Measurements from ENCODE around the gene TMEM52. TPM values are rescaled to one million over a fixed set of nuclear protein-coding genes. Genes with fewer than 3 reads are reported as not detected.

TMEM52 gene
- total and polyA plus RNA-seq, 2 of the 13 experiments (the other 11 are each of a cell fraction or from before 2014, with no cell fraction given), result 13.2 to 18.7 TPM

- TF ChIP-seq HIC2 (CRISPR knock-in tag; IDR thresholded peaks at IDR 0.05; ENCODE audit: low read depth), result no peak
- TF ChIP-seq, protein P1, sequence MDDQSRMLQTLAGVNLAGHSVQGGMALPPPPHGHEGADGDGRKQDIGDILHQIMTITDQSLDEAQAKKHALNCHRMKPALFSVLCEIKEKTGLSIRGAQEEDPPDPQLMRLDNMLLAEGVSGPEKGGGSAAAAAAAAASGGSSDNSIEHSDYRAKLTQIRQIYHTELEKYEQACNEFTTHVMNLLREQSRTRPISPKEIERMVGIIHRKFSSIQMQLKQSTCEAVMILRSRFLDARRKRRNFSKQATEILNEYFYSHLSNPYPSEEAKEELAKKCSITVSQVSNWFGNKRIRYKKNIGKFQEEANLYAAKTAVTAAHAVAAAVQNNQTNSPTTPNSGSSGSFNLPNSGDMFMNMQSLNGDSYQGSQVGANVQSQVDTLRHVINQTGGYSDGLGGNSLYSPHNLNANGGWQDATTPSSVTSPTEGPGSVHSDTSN (CRISPR knock-in tag; IDR thresholded peaks at IDR 0.05; ENCODE audit: borderline replicate concordance), result no peak
Measured at GRCh38 chr1:1893997-1894353, 25.1 kb downstream of the TMEM52 start (continued).

DNA sequence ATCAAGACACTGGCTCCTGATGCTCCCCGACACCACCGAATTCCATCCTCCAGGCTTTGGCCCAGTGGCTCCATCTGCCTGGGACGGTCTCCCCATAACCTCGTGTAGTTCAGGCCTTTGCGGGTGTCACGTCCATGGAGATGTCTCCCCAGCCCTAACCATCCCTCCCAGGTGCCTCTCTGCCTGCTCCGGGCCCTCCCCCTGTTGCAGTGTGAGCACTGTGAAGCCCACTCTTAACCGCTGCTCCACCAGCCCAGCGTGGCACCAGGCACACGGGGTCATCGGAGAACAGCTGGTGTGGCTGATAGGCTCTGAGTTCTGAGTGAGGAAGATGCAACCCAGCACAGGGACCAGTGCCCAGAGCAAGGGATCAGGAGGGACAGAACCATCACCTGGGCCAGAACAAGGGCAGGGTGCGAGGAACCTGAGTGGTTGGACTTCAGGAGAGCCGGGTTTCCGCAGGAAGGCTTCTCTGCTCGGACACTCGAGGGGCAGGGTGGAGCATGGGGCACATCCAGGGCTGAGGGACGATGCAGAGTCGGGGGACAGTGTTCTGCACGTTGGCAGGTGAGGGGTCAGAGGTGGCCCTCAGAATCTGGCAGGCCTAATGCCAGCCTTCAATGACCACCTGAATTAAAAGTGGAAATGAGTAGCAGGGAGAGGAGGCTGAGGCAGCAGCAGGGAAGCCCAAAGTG, 25.6 kb downstream of the TMEM52 start:
- no peak for FAIRE-seq
- POLR2A ChIA-PET, result no interaction called here
- peak overlapping the region; percentile 91 for H3K4me2 ChIP-seq (ENCODE audit: low read depth, low read length)

More for the DNA sequence above, 25.6 kb downstream of the TMEM52 start:
- no peak overlapping the region for H3K27ac ChIP-seq (ENCODE audit: extremely low read length, insufficient read depth, low read length)
- H3K36me3 ChIP-seq (replicated peaks in 1 of 2; ENCODE audit: control insufficient read depth in 1 of 2, insufficient read depth in 2 of 2, low read length in 2 of 2), result no peaks in the 10 kb centered on the region
- H3K79me2 ChIP-seq (ENCODE audit: insufficient read depth, low read length), result peaks cover 27% of the 10 kb centered on the region
- TF ChIP-seq TAF1 (CRISPR knock-in tag; IDR thresholded peaks at IDR 0.05) (no peak), ZMYM3 (CRISPR knock-in tag; IDR thresholded peaks at IDR 0.05) (no peak), ZNF121 (CRISPR knock-in tag; IDR thresholded peaks at IDR 0.05) (no peak), RBM39 (IDR thresholded peaks at IDR 0.05; ENCODE audit: low read depth, low read length, poor library complexity, severe bottlenecking) (peak; percentile 12), MYC (CRISPR knock-in tag; IDR thresholded peaks at IDR 0.05; ENCODE audit: borderline replicate concordance) (peak; percentile 20; the same call in 1 of the 2 replicates), AGO2 (optimal IDR thresholded peaks at IDR 0.05; ENCODE audit: low read depth, low read length) (peak; percentile 30), CEBPG (CRISPR knock-in tag; IDR thresholded peaks at IDR 0.05) (no peak)
- TF ChIP-seq, protein P2, sequence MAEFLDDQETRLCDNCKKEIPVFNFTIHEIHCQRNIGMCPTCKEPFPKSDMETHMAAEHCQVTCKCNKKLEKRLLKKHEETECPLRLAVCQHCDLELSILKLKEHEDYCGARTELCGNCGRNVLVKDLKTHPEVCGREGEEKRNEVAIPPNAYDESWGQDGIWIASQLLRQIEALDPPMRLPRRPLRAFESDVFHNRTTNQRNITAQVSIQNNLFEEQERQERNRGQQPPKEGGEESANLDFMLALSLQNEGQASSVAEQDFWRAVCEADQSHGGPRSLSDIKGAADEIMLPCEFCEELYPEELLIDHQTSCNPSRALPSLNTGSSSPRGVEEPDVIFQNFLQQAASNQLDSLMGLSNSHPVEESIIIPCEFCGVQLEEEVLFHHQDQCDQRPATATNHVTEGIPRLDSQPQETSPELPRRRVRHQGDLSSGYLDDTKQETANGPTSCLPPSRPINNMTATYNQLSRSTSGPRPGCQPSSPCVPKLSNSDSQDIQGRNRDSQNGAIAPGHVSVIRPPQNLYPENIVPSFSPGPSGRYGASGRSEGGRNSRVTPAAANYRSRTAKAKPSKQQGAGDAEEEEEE (CRISPR knock-in tag; IDR thresholded peaks at IDR 0.05; ENCODE audit: borderline replicate concordance), result no peak
- no TSS peak for BruUV-seq (replicated peaks)
- no peak for DNase-seq (ENCODE audit: low spot score)
- intact Hi-C loops (cut with micrococcal nuclease; ENCODE audit: unreplicated experiment), result no loop called here
- H3K9me3 ChIP-seq (ENCODE audit: low read length), result no peaks in the 10 kb centered on the region
- H4K20me1 ChIP-seq (ENCODE audit: insufficient read depth, low read length), result peaks cover 14% of the 10 kb centered on the region
- CTCF ChIA-PET (ENCODE audit: low intra/inter-chr PET ratio, low total read pairs), result no interaction called here
- 66% methylated on average over 19 of the region's 19 CpGs for WGBS (ENCODE audit: low lambda C conversion rate)
- in situ Hi-C loops (cut with HindIII; ENCODE audit: extremely low pct_ligation_motif_present, low pct_unique_long_range_greater_than_20kb), result no loop called here
- no peak for ATAC-seq
- H3K9ac ChIP-seq (ENCODE audit: insufficient read depth, low read depth, low read length), result no peak overlapping the region
- H3K4me3 ChIP-seq (replicated peaks in 1 of 3; ENCODE audit: insufficient read depth in 1 of 3, low read depth in 2 of 3, low read length in 3 of 3), result peak overlapping the region in 1 of 3 experiments; percentile 61; a peak in 1 of 6 replicates
- no peak overlapping the region for H2AFZ ChIP-seq (ENCODE audit: low read length)
- no peaks in the 10 kb centered on the region; a peak in 1 of 5 replicates for H3K27me3 ChIP-seq (ENCODE audit: control insufficient read depth in 1 of 2, insufficient read depth in 2 of 2, low read length in 2 of 2)
- H3K4me1 ChIP-seq (ENCODE audit: insufficient read depth, low read length), result peaks cover 74% of the 10 kb centered on the region
